Stimulated activated CD4-positive, alpha-beta T cell treated with anti-CD3 and anti-CD28 coated beads, Interleukin-1b, Interleukin-23, amount 100 ng/mL, for 4 hours (primary cell): Measurements from ENCODE around the gene HIKESHI.

Source experiments
- DNase-seq, 2 donors: peaks; one replicate each; pipeline ENCODE4 v3.0.0-alpha.2; 2020; ENCODE audit warnings: low read depth in 2 of 2

Gene HIKESHI

DNA sequence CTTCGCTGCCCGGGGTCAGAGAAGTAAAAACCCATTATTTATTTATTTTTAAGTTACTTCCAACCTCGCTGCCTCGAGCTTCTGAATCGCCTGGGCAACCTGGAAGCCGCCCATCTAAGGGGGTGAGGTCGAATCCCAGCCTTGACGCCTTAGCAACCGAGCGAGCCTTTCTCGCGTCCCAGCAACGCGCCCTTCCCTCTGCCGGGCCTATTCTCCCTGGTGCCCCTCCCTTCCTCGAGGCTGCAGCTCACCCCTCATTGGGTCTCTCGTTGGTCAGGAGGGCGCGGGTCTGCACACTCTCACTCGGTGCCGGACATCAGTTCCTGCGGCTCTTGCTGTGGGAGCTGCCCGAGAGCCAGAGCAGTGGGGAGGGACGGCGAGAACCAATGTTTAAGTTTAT lies 72.5 kb downstream of the HIKESHI start, which contains the start of gene CCDC81:
TSS of gene CCDC81 (plus strand) at position 302 of the 400 bp plus-strand sequence. CDS start 277 bp downstream, outside the sequence.
- DNase-seq: no peak

DNA sequence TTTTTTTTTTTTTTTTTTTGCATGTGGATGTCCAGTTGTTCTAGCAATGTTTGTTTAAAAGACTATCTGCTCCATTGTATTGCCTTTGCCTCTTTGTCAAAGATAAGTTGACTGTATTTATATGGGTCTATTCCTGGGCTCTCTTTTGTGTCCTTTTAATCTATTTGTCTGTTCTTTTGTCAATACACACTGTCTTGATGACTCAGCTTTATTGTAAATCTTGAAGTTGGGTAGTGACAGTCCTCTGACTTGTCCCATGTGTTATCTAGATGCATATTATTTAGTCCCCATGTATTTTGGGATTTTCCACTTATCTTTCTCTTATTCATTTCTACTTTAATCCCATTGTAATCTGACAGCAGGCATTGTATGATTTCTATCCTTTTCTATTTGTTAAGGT lies 75.9 kb downstream of the HIKESHI start:
- no peak for DNase-seq

DNA sequence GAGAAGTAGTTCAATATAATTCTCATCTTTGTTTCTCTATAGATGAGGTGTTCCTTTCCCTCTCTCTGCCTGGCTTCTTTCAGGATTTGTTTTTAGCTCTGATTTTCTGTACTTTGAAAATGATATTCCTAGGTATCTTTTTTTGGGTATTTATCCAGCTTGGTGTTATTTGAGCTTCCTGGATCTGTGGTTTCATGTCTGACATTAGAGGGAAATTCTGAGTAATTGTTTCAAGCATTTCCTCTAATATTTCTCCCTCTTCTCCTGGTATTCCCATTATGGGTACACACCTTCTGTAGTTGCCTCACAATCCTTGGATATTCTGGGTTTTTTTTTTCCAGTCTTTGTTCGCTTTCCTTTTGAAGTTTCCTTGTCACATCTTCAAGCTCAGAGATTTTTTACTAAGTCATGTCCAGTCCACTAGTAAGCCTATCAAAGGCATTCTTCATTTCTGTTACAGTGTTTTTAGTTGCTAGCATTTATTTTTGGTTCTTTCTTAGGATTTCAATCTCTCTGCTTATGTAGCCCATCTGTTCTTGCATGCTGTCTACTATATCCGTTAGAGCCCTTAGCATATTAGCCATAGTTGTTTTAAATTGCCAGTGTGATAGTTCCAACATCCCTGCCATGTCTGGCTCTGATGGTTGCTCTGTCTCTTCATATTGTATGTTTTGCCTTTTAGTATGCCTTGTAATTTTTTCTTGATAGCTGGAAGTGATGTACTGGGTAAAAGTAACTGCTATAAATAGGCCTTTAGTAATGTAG lies 78.4 kb downstream of the HIKESHI start:
- no peak for DNase-seq

DNA sequence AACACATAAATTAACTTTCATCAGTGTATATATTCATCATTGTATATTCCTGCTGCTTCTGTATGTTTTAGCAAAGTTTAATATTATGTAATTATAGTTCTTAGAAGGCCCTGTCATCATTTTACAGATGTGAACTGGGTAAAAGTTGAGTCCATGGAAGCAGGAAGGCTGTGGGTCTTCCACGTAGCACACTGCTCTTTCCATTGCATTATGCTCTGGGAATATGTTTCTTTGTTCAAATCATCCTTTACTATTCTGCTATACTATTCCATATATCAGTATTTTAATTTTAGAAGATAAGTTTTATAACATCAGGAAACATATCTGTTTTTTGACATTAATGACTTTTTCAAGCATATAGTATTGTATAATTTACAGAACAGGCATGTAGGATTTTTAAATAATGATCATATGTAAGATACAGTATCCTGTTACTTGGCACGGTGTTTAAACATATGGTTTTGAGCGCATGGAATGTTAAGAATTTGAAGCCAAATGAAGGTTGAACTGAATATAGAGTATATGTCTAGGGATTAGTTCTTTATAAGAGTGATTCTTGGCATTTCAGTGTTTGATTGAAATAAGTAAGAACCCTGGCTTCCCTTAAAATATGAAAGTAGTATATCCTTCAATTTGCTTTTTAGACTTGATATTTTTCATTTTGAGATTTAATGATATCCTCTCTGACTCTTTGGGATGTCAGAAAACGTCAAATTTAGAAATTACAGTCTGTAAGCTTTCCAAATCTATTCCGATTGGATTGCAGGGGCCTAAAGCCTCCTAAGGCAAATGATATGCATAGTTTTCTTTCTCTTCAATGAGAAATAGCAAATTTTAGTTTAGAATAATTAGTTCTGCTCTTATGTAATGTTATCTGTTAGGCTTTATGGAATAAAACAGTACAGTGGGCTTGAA lies 81.3 kb downstream of the HIKESHI start:
- no peak for DNase-seq

DNA sequence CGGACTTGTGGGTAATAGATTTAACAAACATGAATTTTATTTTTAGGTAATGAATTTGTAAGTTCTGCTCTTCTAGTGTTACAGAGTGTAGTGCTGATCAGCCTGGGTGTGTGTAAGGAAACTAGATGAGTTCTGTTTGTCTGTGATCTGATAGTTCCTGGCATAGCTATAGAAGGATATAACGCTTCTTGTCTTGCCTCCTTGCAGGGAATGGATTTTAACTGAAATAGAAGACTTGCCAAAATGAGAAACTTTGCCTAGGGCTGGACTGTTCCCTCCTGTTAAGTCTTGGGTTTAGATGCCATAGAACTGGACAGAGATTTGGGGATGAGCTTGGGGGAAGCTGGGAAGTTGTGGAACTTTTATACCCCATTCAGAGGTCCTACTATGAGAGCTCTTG lies 84.2 kb downstream of the HIKESHI start:
- no peak for DNase-seq

DNA sequence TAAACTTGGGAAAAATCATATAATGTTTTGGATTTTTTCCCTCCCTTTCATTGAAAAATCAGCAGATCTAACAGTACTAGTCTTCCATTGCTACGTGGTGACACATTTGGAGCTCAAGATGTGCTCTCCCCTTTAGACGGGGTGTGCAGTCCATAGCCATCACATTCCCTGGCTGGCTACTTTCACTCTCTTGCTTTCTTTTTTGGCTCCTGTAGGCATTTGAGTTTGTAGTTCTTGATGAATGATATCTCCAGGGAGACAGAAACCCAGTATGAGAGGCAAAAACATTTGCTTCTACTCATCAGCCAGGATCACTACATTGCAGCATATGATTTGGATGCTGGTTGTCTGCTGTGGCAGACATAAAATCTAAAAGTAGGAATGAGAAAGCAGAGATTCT lies 84.7 kb downstream of the HIKESHI start:
- DNase-seq: no peak

GRCh38 chr11:86388198-86388597 lies 86.2 kb downstream of the HIKESHI start:
- DNase-seq: no peak

GRCh38 chr11:86390487-86390886 lies 88.4 kb downstream of the HIKESHI start:
- DNase-seq: no peak

DNA sequence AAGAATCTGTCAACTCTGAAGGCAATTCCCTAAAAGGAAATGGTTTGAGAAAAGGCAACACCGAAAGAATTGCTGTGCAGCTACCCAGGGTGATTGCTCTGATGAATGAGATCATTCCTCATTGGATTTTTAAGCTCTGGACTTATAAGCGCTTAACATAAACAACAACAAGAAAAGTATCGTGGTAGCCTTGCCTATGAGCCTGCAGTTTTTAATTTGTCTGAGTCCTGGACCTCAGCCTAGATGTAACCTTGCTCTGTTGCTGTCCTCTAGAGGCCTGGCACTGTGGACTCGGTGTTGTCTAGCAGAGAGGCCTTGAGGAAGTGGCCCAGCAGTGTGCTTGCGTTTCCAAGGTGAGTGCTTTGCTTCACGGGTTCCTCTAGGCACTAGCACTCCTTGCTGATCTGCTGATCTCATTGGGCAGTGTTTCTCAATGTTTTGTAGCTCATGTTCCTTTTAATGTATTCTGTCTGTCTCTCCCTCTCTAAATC lies 93.1 kb downstream of the HIKESHI start:
- no peak for DNase-seq
